Panc1 (cell line): ENCODE data around the gene ZNF670.
"Not testable (repeated sequence)": the region's sequence is repeated elsewhere in the genome, so short reads cannot be mapped to it uniquely, and the experiment has no call there.

Experiments used
- CTCF ChIP-seq: fragments of 450-650 bp; IDR thresholded peaks from 2 replicates; pipeline ENCODE4 v1.5.1; 2017; ENCODE audit warnings: mild to moderate bottlenecking
- POLR2AphosphoS5 ChIP-seq: IDR thresholded peaks from 2 replicates; pipeline ENCODE4 v1.6.1; 2012; ENCODE audit warnings: mild to moderate bottlenecking, low read depth, low read length, moderate library complexity
- REST ChIP-seq, 2 experiments: IDR thresholded peaks; 2 replicates each; pipeline ENCODE4 v1.6.1; 2011 to 2012; ENCODE audit warnings: low read depth in 2 of 2, control low read depth in 1 of 2, low read length in 1 of 2, mild to moderate bottlenecking in 1 of 2, moderate library complexity in 1 of 2; ENCODE audit not compliant: insufficient read depth in 1 of 2

DNA sequence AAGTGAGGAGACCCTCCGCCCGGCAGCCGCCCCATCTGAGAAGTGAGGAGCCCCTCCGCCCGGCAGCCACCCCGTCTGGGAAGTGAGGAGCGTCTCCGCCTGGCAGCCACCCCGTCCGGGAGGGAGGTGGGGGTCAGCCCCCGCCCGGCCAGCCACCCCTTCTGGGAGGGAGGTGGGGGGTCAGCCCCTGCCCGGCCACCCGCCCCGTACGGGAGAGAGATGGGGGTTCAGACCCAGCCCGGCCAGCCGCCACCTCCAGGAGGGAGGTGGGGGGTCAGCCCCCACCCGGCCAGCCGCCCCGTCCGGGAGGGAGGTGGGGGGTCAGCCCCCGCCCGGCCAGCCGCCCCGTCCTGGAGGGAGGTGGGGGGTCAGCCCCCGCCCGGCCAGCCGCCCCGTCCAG is 46.3 kb downstream of the ZNF670 start:
- not testable (repeated sequence) for TF ChIP-seq CTCF; POLR2AphosphoS5; REST (IDR thresholded peaks at IDR 0.05; ENCODE audit: insufficient read depth in 1 of 2, low read depth in 2 of 2, low read length in 1 of 2)
